ENCODE measurements around the gene IL4R.
"Not testable (repeated sequence)": the region's sequence is repeated elsewhere in the genome, so short reads cannot be mapped to it uniquely, and the experiment has no call there.

The IL4R gene

GRCh38 chr16:27287887-27288286 is 25.9 kb upstream of the IL4R start:
- in situ Hi-C loops (cut with MboI; ENCODE audit: low sequenced_read_pairs): no loop called here

GRCh38 chr16:27288313-27288712 is 25.5 kb upstream of the IL4R start:
- in situ Hi-C loops (cut with MboI; ENCODE audit: low sequenced_read_pairs): not testable (repeated sequence)

GRCh38 chr16:27289669-27290068 is 24.1 kb upstream of the IL4R start:
- in situ Hi-C loops (cut with MboI; ENCODE audit: low sequenced_read_pairs): no loop called here

- in situ Hi-C loops (cut with MboI; ENCODE audit: low sequenced_read_pairs): no loop called here
Measured at GRCh38 chr16:27290562-27290961, 23.2 kb upstream of the IL4R start.

- in situ Hi-C loops (cut with MboI; ENCODE audit: low sequenced_read_pairs): no loop called here
Measured at GRCh38 chr16:27291106-27291505, 22.7 kb upstream of the IL4R start.

- in situ Hi-C loops (cut with MboI; ENCODE audit: low sequenced_read_pairs): no loop called here
Measured at GRCh38 chr16:27291722-27292240, 22.0 kb upstream of the IL4R start.

GRCh38 chr16:27293343-27293742 is 20.4 kb upstream of the IL4R start:
- in situ Hi-C loops (cut with MboI; ENCODE audit: low sequenced_read_pairs): no loop called here

GRCh38 chr16:27298132-27298531 is 15.6 kb upstream of the IL4R start:
- in situ Hi-C loops (cut with MboI; ENCODE audit: low sequenced_read_pairs): no loop called here

GRCh38 chr16:27301236-27301861 is 12.4 kb upstream of the IL4R start:
- in situ Hi-C loops (cut with MboI; ENCODE audit: low sequenced_read_pairs): no loop called here

- in situ Hi-C loops (cut with MboI; ENCODE audit: low sequenced_read_pairs): no loop called here
Measured at GRCh38 chr16:27302126-27302525, 11.6 kb upstream of the IL4R start.

- in situ Hi-C loops (cut with MboI; ENCODE audit: low sequenced_read_pairs): no loop called here
Measured at GRCh38 chr16:27303256-27304100, 10.3 kb upstream of the IL4R start.

GRCh38 chr16:27304102-27304501 is 9.7 kb upstream of the IL4R start:
- in situ Hi-C loops (cut with MboI; ENCODE audit: low sequenced_read_pairs): no loop called here

- in situ Hi-C loops (cut with MboI; ENCODE audit: low sequenced_read_pairs): no loop called here
Measured at GRCh38 chr16:27304881-27305745, 8.7 kb upstream of the IL4R start.

GRCh38 chr16:27305839-27306442 is 7.8 kb upstream of the IL4R start:
- in situ Hi-C loops (cut with MboI; ENCODE audit: low sequenced_read_pairs): no loop called here

- in situ Hi-C loops (cut with MboI; ENCODE audit: low sequenced_read_pairs): no loop called here
Measured at GRCh38 chr16:27308792-27309191, 5.0 kb upstream of the IL4R start.

GRCh38 chr16:27310576-27311447 is 3.0 kb upstream of the IL4R start:
- in situ Hi-C loops (cut with MboI; ENCODE audit: low sequenced_read_pairs): no loop called here

GRCh38 chr16:27311448-27311830 is 2.3 kb upstream of the IL4R start:
- in situ Hi-C loops (cut with MboI; ENCODE audit: low sequenced_read_pairs): no loop called here

GRCh38 chr16:27311897-27312303 is 1.9 kb upstream of the IL4R start:
- in situ Hi-C loops (cut with MboI; ENCODE audit: low sequenced_read_pairs): no loop called here

GRCh38 chr16:27312580-27313421 is 973 bp upstream of the IL4R start:
- in situ Hi-C loops (cut with MboI; ENCODE audit: low sequenced_read_pairs): no loop called here
